SW 1271 (cell line): Measurements from ENCODE around the gene AGAP1.
A peak's percentile ranks its signal among the peaks of the same experiment; 100 is the strongest.

Source experiments
- DNase-seq, 2 experiments: peaks; one replicate each; lab custom pipeline; 2025; lab: John Stamatoyannopoulos, UW

The AGAP1 gene

DNA sequence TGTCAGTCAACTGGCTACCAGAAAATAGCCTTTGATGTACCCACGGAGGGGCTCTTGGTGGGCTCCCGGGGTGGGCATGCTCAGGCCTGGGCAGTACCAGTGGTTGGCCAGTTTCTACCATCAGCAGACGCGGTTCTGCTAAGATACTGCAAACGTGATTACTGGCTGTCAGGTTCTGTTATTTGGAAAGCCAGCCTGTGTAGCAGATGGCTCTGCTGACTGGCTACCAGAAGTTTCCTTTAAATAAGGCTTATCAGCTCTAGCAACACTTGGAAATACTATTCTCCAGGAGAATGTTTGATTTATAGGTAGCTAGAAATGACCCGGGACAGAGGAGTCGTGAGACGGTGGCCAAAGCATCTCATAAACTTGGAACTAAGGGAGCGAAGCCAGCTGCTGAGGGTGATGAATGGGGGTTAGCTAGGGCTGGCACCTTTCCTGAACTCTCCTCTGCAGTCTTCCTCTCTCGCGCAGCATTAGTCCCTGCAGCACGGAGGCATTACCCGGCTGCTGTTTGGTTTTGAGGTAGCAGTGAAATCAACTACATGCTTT lies 171.9 kb downstream of the AGAP1 start:
- DNase-seq, result no peak

DNA sequence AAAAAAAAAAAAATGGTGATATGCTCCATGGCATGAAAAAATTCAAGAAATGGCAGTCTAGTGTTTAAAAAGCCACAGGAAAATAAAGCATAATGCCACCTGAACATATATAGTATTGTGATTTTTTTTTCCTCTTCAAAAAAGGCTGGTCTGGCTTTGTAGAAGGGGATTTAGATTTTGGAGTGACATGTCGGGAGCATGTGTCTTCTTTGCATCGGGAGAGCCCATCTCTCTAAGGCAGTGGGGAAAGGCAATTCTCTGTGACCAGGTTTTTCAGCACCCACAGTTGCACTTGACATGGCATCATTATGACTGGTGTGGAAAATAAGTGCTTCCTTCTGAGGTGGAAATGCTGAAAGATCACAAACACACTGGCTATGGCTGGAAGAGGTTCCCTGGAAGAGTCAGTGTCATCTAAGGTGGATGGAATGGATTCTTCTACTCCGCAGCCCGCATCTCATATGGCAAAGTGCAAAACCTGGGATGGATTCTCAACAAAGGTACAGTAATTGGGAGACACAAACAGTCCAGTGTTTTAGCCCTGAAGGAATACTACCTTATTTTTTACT lies 172.5 kb downstream of the AGAP1 start:
- peak in 1 of 2 experiments; percentile 78 for DNase-seq

DNA sequence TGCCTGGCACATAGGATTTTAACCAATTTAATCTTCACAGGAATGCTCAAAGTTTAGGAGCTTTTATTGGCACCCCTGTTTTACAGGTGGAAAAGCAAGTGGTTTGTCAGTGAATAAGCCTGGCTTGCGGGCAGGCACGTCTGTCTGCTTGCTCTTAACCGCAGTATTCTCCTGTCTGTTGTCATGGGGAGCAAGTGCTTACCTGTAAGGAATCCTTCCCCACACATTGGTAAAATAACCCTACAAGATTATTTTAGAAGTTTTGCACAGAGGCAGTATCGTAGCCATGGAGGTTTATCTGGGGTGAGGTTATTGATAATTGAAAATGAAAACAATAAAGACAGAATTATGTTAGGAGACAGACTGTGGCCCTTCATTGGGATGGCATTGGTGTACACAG lies 174.9 kb downstream of the AGAP1 start:
- no peak for DNase-seq

DNA sequence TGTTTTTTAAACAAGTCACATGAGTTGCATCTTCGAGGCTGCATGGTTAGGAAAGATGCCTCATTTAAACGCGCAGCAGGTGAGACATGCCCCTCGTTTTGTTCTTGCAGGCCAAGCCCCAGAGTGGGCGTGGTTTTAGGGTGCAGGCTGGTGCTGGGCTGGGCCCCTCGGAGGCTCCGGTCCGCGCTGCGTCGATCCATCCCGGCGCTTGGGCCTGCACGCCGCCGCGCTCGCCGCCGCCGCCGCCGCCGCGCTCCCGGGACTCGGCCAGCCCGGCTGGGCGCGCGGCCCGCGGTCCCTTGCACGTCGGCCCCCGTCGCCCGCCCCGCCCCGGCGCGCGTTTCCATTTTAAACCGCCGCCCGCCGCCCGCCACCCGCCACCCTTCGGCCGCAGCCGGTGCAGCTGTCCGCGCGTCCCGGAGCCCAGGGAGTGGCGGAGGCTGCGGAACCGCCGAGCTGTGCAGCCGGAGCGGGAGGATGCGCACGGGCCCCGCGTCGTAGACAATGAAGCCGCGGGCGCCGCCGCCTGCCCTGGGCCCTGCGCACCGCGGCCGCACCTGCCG lies 175.5 kb downstream of the AGAP1 start:
- peak; percentile 40 to 59 for DNase-seq

DNA sequence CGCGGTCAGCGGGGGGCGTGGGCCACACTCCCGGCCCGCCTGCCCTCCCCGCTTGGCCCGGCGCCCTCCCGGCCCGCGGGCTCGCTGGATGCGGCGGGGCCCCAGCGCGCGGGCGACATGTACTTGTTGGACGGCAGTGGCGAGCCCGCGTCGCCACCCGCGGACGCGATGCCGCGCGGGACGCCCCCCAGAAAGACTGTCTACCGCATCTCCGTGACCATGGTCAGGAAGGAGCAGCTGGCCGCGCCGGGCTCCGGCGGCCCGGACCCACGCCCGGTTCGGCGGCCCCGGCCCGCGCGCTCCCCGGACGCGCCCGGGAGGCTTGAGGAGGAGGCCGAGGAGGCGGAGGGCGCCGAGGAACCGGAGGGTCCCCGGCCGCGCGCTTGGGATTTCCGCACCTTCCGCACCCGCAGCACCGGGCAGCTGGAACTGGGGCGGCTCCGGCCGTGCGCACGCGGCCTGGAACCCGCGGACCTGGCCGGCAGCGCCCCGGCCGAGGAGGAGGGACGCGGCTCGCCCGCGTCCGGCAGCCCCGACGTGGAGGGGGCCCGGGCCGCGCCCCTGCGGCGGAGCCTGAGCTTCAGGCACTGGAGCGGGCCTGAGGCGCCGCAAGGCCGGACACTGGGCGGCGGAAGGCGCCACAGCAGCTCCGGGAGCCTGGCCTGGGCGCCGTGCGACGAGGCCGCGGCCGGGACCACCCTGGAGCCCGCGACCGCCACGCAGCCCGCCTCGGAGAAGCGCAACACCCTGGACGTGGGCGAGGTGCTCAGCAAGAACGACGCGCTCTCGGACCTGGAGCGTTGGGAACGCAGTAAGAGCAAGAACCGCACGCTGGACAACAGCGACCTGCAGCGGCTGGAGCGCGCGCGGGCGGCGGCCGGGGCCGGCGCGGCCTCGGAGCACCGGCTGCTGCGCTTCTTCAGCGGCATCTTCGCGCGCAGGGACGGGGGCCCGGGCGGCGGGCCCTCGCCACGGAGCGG lies 176.4 kb downstream of the AGAP1 start:
- DNase-seq, result peak in 1 of 2 experiments; percentile 19

DNA sequence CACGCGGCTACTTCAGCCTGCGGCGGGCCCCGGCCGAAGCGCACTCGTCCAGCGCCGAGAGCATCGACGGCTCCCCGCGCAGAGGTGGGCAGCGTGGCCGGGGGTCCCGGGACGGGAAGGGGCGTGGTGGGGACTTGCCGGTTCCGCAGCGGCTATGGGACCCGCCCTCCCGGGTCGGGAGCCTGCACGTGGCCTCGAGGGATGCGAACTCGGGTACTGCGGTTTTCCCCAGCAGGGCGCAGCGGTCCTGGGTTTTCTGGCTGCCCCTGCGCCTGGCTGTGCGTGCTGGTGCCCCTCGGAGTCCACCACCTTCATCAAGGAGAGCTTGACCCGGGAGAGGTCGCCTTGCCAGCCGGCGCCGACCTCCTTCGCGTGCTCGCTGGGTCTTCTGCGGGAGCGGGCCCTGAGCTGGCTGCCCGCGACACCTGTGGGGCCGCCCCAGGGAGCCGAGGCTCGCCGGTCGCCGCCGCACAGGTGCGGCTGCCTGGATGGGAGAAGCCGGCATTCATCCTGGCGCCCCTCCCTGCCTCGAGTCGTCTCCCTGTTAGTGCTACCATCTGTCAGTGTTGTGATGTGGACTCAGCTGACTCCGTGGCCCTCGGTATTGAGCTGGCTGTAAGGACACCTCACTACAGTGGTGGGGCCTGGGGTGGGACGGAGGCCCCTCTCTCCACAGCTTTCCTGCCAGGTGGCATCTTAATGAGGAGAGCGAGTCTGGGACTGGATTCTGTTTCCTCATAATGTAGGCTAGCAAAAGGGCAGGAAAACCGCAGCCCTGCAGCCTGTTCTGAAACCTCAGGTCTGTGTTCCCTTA lies 177.3 kb downstream of the AGAP1 start:
- no peak for DNase-seq

DNA sequence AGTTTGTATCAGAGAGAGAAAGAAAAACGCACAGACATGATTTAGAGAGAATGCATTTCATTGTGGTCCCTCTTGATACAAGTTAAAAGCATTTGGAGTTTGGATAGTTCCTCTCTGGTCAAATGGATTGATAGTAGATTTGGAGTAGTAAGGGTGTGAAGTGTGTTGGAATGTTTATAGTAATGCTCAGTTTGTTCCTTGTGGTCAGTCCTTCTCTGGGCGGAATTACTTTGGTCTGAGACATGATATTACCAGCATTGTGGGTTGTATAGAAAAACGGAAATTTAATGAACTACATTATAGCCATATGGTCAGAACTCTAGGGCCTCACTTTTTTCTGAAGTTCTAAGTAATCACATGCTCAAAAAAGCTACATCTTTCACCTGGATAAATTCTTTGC lies 178.9 kb downstream of the AGAP1 start:
- DNase-seq, result no peak

DNA sequence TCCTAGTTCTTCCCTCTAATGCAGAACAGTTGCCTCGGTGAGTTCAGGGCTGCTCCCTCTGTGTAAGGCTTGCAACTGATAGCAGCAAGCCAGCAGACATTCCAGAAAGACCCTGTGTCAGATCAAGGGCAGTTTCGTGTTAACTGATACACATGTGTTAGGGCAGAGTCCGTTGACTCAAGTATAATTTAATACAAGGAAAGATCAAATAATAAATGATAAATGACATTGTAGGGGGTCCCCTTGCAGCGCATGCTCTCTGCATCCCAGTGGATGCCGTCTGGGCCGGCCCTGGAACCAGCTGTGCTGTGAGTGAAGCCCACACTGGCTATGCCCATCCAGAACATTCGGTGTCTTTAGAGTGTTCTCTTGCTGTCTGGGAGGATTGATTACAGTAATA lies 180.3 kb downstream of the AGAP1 start:
- no peak for DNase-seq

DNA sequence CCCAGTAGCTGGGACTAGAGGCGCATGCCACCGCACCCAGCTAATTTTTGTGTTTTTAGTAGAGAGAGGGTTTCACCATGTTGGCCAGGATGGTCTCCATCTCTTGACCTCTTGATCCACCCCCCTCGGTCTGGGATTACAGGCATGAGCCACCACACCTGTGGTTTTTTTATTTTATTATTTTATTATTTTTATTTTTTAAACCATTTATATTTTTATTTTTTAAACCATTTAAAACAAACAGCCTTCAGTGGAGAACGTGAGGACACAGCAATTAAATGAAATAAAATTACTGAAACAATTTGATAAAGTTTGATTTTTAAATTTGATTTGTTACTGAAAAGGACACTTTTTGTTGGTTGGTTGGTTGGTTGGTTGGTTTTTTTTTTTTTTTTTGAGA lies 181.0 kb downstream of the AGAP1 start:
- no peak for DNase-seq

DNA sequence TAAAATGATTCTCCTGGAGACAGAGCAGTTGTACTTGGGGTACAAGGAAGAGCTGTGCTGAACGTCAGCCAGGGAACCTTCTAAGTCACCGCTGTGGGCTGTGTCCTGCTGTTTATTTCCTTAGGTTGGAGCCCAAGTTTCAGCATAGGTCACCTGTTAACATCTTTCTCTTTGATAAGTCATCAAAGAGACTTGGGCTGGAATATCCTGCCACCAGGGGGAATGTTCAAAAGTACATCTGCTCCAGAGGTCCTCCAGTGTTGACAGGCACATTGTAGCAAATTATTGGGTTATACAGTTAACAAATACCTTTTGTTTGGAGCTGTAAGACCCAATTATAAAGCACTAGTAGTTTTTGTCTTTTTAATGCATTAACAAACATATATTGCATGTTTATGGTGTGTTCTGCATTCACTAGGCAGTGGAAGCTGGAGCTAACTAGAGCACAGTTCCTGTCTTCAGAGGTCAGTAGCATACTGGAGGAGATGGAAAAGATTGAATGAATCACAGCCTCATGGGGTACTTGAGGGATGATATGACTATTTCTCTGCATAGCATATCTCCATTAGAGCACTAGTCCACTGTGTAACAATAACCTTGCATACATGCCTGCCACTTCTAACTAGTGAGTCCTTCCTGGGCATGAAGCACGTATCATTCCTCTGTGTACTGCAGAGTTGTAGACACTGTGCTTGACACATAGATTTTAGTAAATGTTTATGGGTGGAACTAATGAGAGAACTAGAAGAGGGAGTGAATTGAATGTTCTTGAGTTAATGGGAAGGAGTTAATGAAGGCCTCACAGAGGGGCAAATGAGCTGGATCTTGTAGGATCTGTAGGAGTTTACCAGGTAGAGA lies 182.1 kb downstream of the AGAP1 start:
- no peak for DNase-seq

DNA sequence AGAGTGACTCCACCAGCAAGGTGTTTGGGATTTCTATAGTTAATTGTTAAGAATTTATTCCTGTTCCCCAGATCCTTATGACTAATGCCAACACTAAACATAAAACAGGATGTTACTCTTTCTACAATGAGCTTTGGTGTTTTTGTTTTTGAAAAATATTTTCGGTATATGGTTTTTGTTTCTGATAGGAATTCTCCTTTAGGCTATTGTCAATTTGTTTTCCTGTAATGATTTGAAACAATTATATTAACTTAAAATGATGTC lies 182.6 kb downstream of the AGAP1 start:
- DNase-seq, result no peak

DNA sequence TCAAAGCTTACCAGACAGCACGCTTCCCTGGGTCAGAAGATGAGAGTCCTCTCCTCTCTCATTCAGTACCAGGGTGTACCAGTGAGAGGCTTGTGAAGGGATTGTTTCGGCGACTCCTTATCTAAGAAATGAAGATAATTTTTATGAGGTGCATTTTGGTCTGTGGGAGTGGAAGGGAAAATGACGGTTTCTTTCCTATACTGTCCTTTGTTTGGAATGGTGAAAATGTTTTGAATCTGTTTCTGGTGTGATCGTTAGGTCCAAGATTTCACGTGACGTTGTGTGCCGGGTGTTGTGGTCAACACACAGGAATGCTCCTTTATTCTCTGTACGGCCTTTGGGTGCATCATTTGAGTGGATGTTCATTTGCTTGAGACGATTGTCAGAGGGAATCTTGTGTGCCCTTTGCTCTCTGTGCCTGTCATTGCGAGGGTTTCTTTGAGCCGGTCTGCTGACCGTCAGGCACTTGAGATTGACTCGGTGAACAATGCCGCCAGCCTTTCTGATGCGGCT lies 183.5 kb downstream of the AGAP1 start:
- DNase-seq, result no peak

DNA sequence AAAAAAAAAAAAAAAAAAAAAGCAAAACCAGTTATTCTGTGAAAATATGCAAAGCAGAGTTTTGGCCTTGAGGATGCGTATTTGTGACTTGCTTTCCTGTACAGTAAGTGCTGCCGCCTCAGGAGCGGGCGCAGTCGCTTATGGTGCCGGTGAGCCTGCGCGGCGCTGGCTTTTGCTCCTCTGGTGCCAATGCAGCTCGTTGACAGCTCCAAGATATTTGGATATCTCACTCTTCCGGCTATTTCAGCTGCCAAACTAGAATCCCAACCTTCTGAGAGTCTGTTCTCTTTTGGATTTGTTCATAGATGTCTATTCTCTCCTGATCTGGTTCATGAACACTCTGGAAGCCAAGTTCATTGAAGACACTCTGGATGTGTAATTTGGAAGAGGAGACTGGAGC lies 184.1 kb downstream of the AGAP1 start:
- DNase-seq, result no peak

DNA sequence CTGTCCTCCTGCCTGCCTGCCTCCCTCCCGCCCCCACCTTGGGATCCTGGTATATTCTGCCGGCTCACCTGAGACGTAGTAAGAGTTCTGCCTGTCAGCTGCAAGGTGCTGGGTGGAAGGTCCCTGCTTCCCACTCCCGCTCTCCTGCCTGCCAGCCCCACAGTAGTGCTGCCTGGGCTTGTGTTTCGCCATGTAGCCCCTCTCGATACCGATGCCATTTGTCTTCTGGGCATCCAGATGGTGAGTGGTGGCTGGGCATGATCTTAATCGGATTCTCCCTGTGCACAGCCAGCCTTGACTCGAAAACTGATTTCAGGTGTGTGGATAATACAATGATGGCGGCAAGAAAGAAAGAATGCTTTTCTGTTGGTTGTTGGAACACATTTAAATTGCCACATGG lies 184.9 kb downstream of the AGAP1 start:
- DNase-seq, result no peak

DNA sequence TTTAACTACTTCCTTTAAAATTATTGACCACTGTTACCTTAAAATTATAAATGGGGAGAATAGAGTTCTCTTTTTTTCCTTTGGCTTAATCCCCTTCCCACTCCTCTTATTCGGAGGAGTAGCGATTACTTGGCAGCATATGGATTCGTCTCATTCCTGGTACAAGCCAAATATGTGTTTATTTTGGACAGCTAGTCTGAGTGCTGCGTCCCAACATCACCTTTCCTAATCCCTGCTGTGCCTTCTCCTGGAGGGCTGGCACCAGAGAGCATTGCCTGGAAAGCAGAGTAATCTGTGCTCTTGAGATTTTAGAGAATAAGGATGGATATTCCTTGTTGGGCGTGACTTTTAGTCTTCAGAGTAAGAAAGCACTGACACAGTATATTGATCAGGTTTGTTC lies 185.6 kb downstream of the AGAP1 start:
- DNase-seq, result no peak

DNA sequence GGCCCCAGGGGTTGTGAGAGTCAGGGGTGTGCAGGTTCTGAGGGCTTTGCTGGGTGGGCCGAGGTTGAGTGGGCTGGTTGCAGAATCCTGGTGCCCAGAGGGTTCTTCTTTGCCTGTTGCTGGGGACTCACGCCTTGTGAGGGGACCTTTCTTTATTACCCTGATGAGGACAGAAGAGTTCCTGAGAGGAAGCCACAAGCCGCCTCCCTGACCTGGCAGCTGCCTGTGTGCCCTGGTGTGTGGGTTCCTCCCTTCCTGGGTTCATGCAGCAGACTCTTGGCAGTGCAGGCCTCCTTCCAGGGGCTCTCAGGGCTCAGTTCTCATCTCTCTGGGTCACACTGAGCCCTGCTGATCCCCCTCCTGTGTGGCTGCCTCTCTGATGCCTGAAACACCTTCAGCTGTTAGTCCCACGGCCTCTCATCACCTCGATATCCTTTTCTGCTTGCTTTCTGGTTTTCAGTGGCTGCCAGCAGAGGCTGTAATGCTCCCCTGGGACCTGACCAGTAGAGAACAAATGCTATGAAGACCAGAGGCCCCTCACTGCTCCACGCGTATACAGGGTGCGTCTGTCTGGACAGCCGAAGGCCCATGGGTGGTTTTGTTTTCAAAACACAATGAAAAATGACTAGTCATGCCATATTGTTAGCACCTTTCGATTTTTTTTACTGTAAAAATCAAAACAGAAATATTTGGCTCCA lies 191.3 kb downstream of the AGAP1 start:
- DNase-seq, result no peak

DNA sequence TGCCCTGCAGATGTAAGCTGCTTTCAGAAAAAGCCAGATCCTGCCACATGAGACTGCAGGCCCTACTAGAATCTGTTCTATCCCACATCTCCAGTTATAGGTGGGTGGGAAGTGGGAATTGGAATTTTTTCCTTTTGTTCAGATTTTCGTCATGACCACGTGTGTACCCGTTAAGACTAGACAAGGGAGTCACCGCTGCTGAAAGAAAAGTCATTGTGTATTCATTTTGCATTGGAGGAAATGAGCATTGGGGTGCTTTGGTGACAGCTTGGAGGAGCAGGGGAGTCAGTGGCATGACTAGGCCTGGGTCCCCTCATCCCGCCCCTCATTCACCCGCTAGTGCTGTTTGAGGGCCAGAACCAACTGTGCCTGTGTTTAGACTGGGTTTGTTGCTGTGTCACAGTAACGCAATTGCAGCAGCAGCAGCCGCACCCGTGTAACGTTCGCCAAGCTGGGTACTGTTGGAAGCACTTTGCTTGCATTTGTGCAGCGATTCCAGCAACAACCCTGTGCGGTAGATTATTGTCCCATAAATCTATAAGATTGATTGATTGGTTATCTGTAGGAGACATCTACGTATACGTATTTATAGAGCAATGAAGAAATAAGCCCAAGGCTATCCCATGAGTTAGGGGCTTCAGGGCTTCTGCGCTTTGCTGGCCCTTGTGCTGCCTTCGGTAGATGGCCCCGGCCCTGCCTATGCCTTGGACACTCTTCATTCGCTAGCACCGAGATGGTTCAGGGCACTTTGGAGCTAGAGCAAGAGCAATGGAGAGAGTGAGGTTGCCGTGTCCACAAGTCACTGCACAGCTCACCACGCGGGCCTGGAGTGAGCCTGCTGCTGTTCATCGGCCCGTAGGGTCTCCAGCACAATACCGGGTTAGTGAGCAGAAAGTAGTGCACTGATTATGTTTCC lies 194.9 kb downstream of the AGAP1 start:
- no peak for DNase-seq

DNA sequence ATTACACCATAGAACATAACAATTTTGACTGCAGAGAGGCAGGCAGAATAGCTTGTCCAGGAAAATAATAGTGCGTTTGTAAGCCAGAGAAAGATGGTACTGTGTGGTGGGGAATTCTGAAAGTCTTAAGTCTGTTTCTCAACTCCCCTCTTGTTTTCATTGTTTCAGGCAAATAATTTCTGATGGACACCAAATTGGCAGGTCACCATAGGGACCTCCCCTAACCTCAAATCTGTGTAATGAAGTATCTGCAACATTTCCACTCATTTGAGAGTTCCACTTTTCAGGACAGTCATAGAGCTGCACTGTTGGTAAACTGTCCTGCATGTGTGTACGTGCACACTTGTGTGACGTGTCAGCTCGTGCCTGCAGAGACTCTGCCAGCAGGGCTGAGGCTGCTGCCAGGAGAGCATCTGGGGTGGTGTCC lies 195.6 kb downstream of the AGAP1 start:
- no peak for DNase-seq

DNA sequence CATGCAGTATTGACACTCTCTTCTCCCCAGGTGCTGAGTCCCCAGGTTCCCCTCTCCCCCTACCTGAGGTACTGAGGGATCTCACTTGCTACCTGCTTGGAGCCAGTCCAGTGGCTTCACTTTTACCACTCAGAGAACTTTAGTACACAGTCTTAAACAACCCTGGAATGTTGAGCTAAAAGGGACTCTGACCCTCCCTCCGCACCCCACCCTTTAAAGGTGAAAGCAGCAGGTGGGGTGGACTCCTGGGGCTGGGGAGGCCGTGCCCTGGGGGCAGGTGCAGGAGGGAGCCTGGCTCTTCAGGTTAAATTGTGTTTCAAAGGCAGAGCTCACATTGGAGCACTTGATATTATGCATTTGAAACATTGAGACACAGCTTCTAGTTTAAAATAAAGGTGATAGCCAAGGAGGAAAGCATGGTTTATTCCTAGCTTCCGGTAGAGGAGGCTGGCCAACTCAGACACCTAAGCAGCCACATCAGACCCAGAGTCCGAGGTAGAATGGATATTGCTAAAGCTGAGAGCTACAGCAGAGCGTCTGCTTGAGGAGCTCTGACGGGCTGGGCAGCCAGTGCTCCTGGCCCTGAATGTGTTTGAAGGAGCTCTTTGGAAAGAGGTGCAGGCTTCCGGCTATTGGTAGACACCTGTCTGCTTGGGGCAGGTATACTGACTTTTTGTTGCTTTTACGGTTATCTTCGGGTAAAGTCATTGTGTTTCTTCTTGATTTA lies 196.4 kb downstream of the AGAP1 start:
- no peak for DNase-seq
